Lung (tissue), 12 donors: ENCODE data around the gene UGT1A6. TPM values are rescaled to one million over a fixed set of nuclear protein-coding genes. Genes with fewer than 3 reads are reported as not detected.

ENCODE experiments used
- ATAC-seq: fragments of 200-7000 bp; cut with Tn5 transposase; one replicate; pipeline ENCODE4 v1.9.1; 2020; ENCODE audit warnings: moderate number of reproducible peaks; ENCODE audit not compliant: insufficient read depth, low FRiP score
- DNase-seq, 3 donors: peaks; one replicate each; pipeline ENCODE4 v3.0.0-alpha.2; 2013 to 2017
- H3K27ac ChIP-seq, 2 donors: one replicate each; pipeline ENCODE4 v1.5.1; 2013; ENCODE audit warnings: mild to moderate bottlenecking in 2 of 2, moderate library complexity in 2 of 2, control low read depth in 1 of 2, inconsistent platforms in 1 of 2, low read depth in 1 of 2, low read length in 1 of 2
- H3K27me3 ChIP-seq, 3 donors: one replicate each; pipeline ENCODE4 v1.5.1; 2013; ENCODE audit warnings: low read length in 2 of 3; ENCODE audit not compliant: control insufficient read depth in 3 of 3, insufficient read depth in 3 of 3
- H3K36me3 ChIP-seq, 4 donors: one replicate each; pipeline ENCODE4 v1.5.1; 2013; ENCODE audit warnings: low read length in 4 of 4, mild to moderate bottlenecking in 1 of 4, moderate library complexity in 1 of 4; ENCODE audit not compliant: control insufficient read depth in 4 of 4, insufficient read depth in 4 of 4
- H3K4me1 ChIP-seq, 5 donors: one replicate each; pipeline ENCODE4 v1.5.1; 2013; ENCODE audit warnings: low read length in 5 of 5, mild to moderate bottlenecking in 2 of 5, moderate library complexity in 1 of 5; ENCODE audit not compliant: control insufficient read depth in 5 of 5, insufficient read depth in 5 of 5
- H3K4me3 ChIP-seq: one replicate; pipeline ENCODE4 v1.5.1; 2013; ENCODE audit warnings: mild to moderate bottlenecking, control low read depth, moderate library complexity
- H3K9ac ChIP-seq, 2 donors: one replicate each; pipeline ENCODE4 v1.5.1; 2013; ENCODE audit warnings: low read length in 2 of 2, control low read depth in 1 of 2; ENCODE audit not compliant: insufficient read depth in 1 of 2
- H3K9me3 ChIP-seq, 4 donors: one replicate each; pipeline ENCODE4 v1.5.1; 2013; ENCODE audit warnings: low read length in 3 of 4, mild to moderate bottlenecking in 1 of 4, moderate library complexity in 1 of 4; ENCODE audit not compliant: control insufficient read depth in 4 of 4, insufficient read depth in 3 of 4
- CTCF ChIP-seq: IDR thresholded peaks from 2 replicates; pipeline ENCODE4 v1.5.1; 2012; ENCODE audit warnings: mild to moderate bottlenecking; ENCODE audit errors: control extremely low read depth, extremely low read depth
- WGBS, 2 donors: extraction: QIAGEN DNeasy Blood & Tissue Kit; methylation state at CpG; one replicate each; pipeline ENCODE4 v1.1.7; 2013; 5-methylcytosine and 5-hydroxymethylcytosine counted together
- polyA plus RNA-seq, 2 donors: library from polyadenylated mRNA; stranded (reverse); fragments of 200-250 nt; gene quantifications; one replicate each; pipeline ENCODE4 v1.2.1, GENCODE V29; 2013
- total RNA-seq, 2 donors: library from RNA; depleted of rRNA in 1 of 2; stranded (reverse); fragments of >200 nt in 1 of 2; gene quantifications; one replicate each; pipeline ENCODE4 v1.2.1, GENCODE V29; 2014 to 2021
- donor health status: control.
- donor health status: control.
- donor health status: Bipolar disorder and iron deficiency.
- donor health status: healthy.
- donor health status: DM: yes; HTN: yes; CAD: no.

The UGT1A6 gene
- total and polyA plus RNA-seq, 4 donors, result 0.63 to 2.3 (median 1.5) TPM

GRCh38 chr2:233802132-233802815 is 109.6 kb downstream of the UGT1A6 start:
- TF ChIP-seq CTCF, result no peak
- Histone ChIP-seq H3K27me3 (no peaks in the 10 kb centered on the region), H3K4me1 (no peaks in the 10 kb centered on the region), H3K4me3 (no peak overlapping the region), H3K27ac (no peak overlapping the region), H3K9ac (no peak overlapping the region), H3K9me3 (no peaks in the 10 kb centered on the region), H3K36me3 (no peaks in the 10 kb centered on the region)
- no peak for ATAC-seq
- WGBS, 2 donors, result 63 to 75% methylated on average over 3 of the region's 3 CpGs
- no peak for DNase-seq

DNA sequence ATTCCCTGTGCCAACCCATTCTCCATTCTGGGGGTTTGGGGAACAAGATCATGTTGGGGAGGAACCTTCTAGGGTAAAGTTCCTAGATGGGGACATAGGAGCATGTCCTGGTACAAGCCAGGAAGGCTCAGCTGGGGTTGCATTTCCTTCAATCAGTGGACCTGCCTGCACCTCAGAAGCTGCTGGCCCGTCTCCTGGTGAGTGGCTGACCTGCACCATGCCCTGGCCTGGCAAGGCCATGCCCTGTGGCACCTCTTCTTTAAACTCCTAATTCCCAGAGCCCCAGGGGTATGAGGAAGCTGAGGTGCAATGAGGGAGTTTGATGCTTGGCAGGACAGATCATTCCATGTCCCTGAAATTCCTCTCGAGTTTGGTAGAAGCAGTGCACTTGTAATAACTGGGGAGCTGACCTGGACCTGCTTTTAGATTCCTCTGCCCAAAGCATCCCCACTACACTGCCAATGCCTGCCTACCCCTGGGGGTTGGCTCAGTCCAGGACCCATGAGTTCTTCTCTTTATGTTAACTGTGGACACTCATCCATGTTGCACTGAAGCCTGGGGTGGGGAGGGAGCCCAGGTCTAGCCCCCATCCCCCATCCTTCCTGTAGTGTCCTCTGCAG is 110.7 kb downstream of the UGT1A6 start:
- 67 to 81% methylated on average over 2 of the region's 2 CpGs for WGBS, 2 donors
- no peaks in the 10 kb centered on the region for H3K4me1 ChIP-seq
- no peak for TF ChIP-seq CTCF
- H3K9me3 ChIP-seq, result no peaks in the 10 kb centered on the region
- DNase-seq (no peak), ATAC-seq (no peak)
- no peaks in the 10 kb centered on the region for H3K36me3 ChIP-seq
- H3K4me3 ChIP-seq, result no peak overlapping the region
- no peak overlapping the region for H3K9ac ChIP-seq
- H3K27ac ChIP-seq, result no peak overlapping the region
- no peaks in the 10 kb centered on the region for H3K27me3 ChIP-seq

GRCh38 chr2:233803994-233804393 is 111.3 kb downstream of the UGT1A6 start:
- H3K36me3 ChIP-seq, result no peaks in the 10 kb centered on the region
- no peak overlapping the region for H3K4me3 ChIP-seq
- H3K27me3 ChIP-seq, result no peaks in the 10 kb centered on the region
- TF ChIP-seq CTCF, result no peak
- no peaks in the 10 kb centered on the region for H3K4me1 ChIP-seq
- WGBS, 2 donors, result 56 to 76% methylated on average over 8 of the region's 8 CpGs
- H3K9me3 ChIP-seq, result no peaks in the 10 kb centered on the region
- no peak overlapping the region for H3K27ac ChIP-seq
- DNase-seq (no peak), ATAC-seq (no peak)
- no peak overlapping the region for H3K9ac ChIP-seq
